A673 (cell line): ENCODE measurements around the gene CXXC1. TPM values are rescaled to one million over a fixed set of nuclear protein-coding genes. Genes with fewer than 3 reads are reported as not detected.

ENCODE experiments used
- BruUV-seq: library from RNA; stranded (reverse); fragments of 400-500 nt; replicated peaks from 2 replicates; lab custom pipeline; 2021; lab: Mats Ljungman, UMichigan
- CTCF ChIA-PET: fragments of 300-600 bp; sonication (Branson Sonifier 250); formaldehyde crosslinking; loops from one replicate; lab custom pipeline; 2022; ENCODE audit warnings: antibody characterized with exemption; lab: Charles Lee
- POLR2A ChIA-PET: fragments of 300-600 bp; sonication (Branson Sonifier 250); formaldehyde crosslinking; loops from one replicate; lab custom pipeline; 2022; ENCODE audit warnings: antibody characterized with exemption; ENCODE audit not compliant: low non-redundant PET; lab: Charles Lee
- DNase-seq: peaks from one replicate; pipeline ENCODE4 v3.0.0-alpha.2; 2015; ENCODE audit warnings: low spot score
- H3K27ac ChIP-seq: fragments of 200-600 bp; sonication (generic); 2 replicates; pipeline ENCODE4 v1.5.1; 2016; ENCODE audit warnings: mixed run types, low read depth, mild to moderate bottlenecking, mixed read lengths, antibody characterized with exemption, low read length; ENCODE audit not compliant: poor library complexity, severe bottlenecking
- H3K27me3 ChIP-seq: fragments of 200-600 bp; sonication (generic); replicated peaks from 2 replicates; pipeline ENCODE4 v1.6.1; 2017; ENCODE audit warnings: mixed run types, low read depth, mild to moderate bottlenecking, mixed read lengths, antibody characterized with exemption, low read length; ENCODE audit not compliant: insufficient read depth, poor library complexity
- H3K36me3 ChIP-seq: fragments of 200-600 bp; sonication (generic); 2 replicates; pipeline ENCODE4 v1.6.1; 2016; ENCODE audit warnings: mixed run types, mild to moderate bottlenecking, mixed read lengths, antibody characterized with exemption, low read length; ENCODE audit not compliant: insufficient read depth, poor library complexity, severe bottlenecking
- H3K4me1 ChIP-seq: fragments of 200-600 bp; sonication (generic); 2 replicates; pipeline ENCODE4 v1.6.1; 2017; ENCODE audit warnings: mixed run types, mild to moderate bottlenecking, mixed read lengths, antibody characterized with exemption, low read length; ENCODE audit not compliant: insufficient read depth, poor library complexity, severe bottlenecking
- H3K4me3 ChIP-seq: fragments of 200-600 bp; sonication (generic); 2 replicates; pipeline ENCODE4 v1.5.1; 2016; ENCODE audit warnings: low read depth, mixed run types, mild to moderate bottlenecking, mixed read lengths, low read length; ENCODE audit not compliant: poor library complexity, severe bottlenecking
- H3K9me3 ChIP-seq: fragments of 200-600 bp; sonication (generic); 2 replicates; pipeline ENCODE4 v1.6.1; 2016; ENCODE audit warnings: mixed run types, low read depth, mild to moderate bottlenecking, mixed read lengths, antibody characterized with exemption, low read length; ENCODE audit not compliant: poor library complexity, severe bottlenecking
- EZH2 ChIP-seq: fragments of 200-600 bp; sonication (generic); IDR thresholded peaks from 2 replicates; pipeline ENCODE4 v1.6.1; 2017; ENCODE audit warnings: borderline replicate concordance, low read depth, mild to moderate bottlenecking, mixed read lengths, antibody characterized with exemption, low read length; ENCODE audit not compliant: poor library complexity, severe bottlenecking
- intact Hi-C: fragments of 100-400 bp; cut with micrococcal nuclease; formaldehyde crosslinking; loops from one replicate; pipeline ENCODE4 v1.10.0; 2022; ENCODE audit not compliant: unreplicated experiment
- total RNA-seq: library from RNA; stranded (reverse); gene quantifications from 2 replicates; pipeline ENCODE4 v1.2.3, GENCODE V29; 2021
- TF ChIP-seq, protein P1 (sequence below): fragments of 300-800, 200-600 bp; sonication (generic); conservative IDR thresholded peaks from 2 replicates; pipeline ENCODE4 v1.5.1; 2017; ENCODE audit warnings: low read depth, mild to moderate bottlenecking, antibody characterized with exemption, low read length, moderate library complexity, mixed read lengths

CXXC1 gene
- total RNA-seq, 1 experiment from 2014 or later, result 94.5 TPM

DNA sequence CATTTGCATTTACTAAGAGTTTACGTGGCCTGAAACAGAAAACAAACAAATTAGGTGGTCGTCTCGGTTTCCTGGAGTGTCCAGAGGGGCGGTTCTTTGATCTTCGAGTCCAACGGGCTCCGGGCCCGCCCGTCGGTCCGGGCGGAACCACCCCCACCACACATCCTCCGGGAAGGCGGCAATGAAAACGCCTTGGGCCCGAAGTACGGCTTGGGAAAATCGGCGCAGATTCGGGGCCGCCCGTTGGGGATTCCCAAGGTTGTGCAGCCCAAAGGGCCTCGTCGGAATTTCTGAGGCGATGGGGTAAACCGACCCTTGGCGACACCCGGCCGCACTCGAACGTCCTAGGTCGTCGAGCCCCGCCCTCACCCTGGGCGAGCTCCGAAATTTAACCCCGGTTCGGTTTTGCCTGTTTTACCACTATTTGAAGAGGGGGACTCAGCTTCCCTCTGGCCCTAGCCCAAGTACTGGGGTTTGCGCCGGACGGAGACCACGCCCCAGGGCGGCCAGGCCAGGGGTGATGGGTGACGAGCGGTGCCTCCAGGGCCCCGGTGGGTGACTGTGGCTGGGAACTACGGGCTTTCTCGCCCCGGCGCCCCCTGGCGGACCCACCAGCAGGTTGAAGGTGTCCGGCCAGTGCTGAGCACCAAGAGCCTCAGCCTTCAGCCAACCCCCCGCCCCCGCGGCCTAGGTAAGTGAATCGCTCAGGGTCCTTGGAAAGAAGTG, 19.3 kb downstream of the CXXC1 start:
- TF ChIP-seq, protein P1, sequence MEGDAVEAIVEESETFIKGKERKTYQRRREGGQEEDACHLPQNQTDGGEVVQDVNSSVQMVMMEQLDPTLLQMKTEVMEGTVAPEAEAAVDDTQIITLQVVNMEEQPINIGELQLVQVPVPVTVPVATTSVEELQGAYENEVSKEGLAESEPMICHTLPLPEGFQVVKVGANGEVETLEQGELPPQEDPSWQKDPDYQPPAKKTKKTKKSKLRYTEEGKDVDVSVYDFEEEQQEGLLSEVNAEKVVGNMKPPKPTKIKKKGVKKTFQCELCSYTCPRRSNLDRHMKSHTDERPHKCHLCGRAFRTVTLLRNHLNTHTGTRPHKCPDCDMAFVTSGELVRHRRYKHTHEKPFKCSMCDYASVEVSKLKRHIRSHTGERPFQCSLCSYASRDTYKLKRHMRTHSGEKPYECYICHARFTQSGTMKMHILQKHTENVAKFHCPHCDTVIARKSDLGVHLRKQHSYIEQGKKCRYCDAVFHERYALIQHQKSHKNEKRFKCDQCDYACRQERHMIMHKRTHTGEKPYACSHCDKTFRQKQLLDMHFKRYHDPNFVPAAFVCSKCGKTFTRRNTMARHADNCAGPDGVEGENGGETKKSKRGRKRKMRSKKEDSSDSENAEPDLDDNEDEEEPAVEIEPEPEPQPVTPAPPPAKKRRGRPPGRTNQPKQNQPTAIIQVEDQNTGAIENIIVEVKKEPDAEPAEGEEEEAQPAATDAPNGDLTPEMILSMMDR, result peak; percentile 75
- no peak for TF ChIP-seq EZH2
- intact Hi-C loops, result no loop called here
- peak; percentile 57 for DNase-seq
- peaks cover 23% of the 10 kb centered on the region for H3K36me3 ChIP-seq
- H3K27ac ChIP-seq, result peak overlapping the region; percentile 26
- H3K4me3 ChIP-seq, result peak overlapping the region; percentile 42
- ChIA-PET CTCF (no interaction called here), POLR2A (no interaction called here)
- no TSS peak for BruUV-seq
- H3K9me3 ChIP-seq, result no peaks in the 10 kb centered on the region
- peaks cover 5% of the 10 kb centered on the region for H3K4me1 ChIP-seq
- H3K27me3 ChIP-seq, result no peaks in the 10 kb centered on the region

DNA sequence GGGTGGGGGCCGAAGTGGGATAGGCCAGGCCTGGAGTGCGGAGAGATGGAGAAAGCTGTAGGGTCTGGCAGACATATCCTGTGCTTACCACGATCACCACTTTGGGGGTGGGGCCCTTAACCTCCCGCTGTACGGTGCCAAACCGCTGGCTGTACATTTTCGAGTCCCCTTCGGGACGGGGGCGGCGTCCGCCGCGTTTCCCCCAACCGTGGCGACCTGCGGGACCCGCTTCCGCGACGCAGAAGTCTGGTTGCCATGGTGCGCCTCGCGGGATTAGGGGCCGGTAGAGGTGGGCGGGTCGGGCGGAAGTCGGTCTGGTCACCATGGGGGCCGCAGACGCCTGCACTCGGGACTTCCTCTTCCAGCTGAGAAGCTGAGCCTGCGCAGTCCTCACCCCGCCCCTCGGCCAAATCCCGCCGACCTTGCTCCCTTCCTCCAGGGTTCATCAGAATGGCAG, 21.2 kb downstream of the CXXC1 start, which contains the start of gene CFAP53:
CFAP53 (minus strand) TSS at position 248 of the 457 bp plus-strand sequence; CDS start at position 157, 91 bp downstream.
- ChIA-PET POLR2A (no interaction called here), CTCF (interaction anchor here (0.5 kb wide), 1 partner anchor 96 kb away, joined by 3 read pairs; no protein-coding TSS in a partner anchor)
- H3K9me3 ChIP-seq, result no peaks in the 10 kb centered on the region
- peaks cover 10% of the 10 kb centered on the region for H3K27me3 ChIP-seq
- BruUV-seq, result no TSS peak
- H3K4me1 ChIP-seq, result peaks cover 5% of the 10 kb centered on the region
- peak within 1 kb of the TSS; percentile 44 for H3K4me3 ChIP-seq
- peaks cover 7% of the 10 kb centered on the region for H3K36me3 ChIP-seq
- no peak within 1 kb of the TSS for H3K27ac ChIP-seq
- TF ChIP-seq, protein P1, result no peak
- no peak for TF ChIP-seq EZH2
- peak; percentile 87 for DNase-seq
- intact Hi-C loops, result no loop called here

DNA sequence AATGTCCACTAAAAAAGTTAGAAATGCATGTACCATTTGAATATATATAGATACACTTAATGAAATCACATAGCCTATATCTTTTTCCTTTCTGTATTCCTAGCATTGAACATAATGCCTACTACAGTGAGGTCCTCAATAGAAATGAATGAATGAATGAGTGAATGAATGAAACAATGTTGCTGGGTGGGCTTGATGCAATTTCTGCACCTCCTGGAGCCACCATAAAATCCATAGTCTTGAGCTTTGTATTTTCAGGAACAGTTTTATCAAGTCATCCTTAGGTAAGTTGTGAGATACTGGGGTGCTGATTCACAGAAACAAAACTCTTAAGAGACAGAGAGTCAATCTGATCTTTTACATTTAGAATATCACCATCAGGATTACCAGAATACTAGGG, 24.5 kb downstream of the CXXC1 start:
- H3K27ac ChIP-seq, result no peak overlapping the region
- DNase-seq, result no peak
- intact Hi-C loops, result no loop called here
- ChIA-PET POLR2A (no interaction called here), CTCF (no interaction called here)
- H3K27me3 ChIP-seq, result peaks cover 10% of the 10 kb centered on the region
- H3K4me1 ChIP-seq, result peaks cover 5% of the 10 kb centered on the region
- H3K9me3 ChIP-seq, result no peaks in the 10 kb centered on the region
- BruUV-seq, result no TSS peak
- H3K36me3 ChIP-seq, result no peaks in the 10 kb centered on the region
- TF ChIP-seq, protein P1, result no peak
- TF ChIP-seq EZH2, result no peak
- H3K4me3 ChIP-seq, result no peak overlapping the region
